Heart right ventricle (tissue), 16 donors: Measurements from ENCODE around the gene PTPRJ. TPM values are rescaled to one million over a fixed set of nuclear protein-coding genes. Genes with fewer than 3 reads are reported as not detected.

Source experiments
- ATAC-seq, 8 donors: fragments of 200-7000 bp; cut with Tn5 transposase; one replicate each; pipeline ENCODE4 v1.9.1; 2020; ENCODE audit warnings: mild to moderate bottlenecking in 8 of 8, moderate library complexity in 8 of 8, moderate number of reproducible peaks in 1 of 8
- DNase-seq, 2 donors: peaks; one replicate each; pipeline ENCODE4 v3.0.0-alpha.2; 2020
- H3K27ac ChIP-seq, 10 donors: fragments of 200-600 bp; sonication (generic) in 2 of 10; one replicate each; pipeline versions ENCODE4 v1.5.0 to v1.8.0; 2020 to 2022; ENCODE audit warnings: mild to moderate bottlenecking in 3 of 10
- H3K27me3 ChIP-seq, 7 donors: fragments of 200-600 bp; one replicate each; pipeline ENCODE4 v1.8.0; 2021 to 2022; ENCODE audit warnings: mild to moderate bottlenecking in 2 of 7
- H3K36me3 ChIP-seq, 9 donors: fragments of 200-600 bp; sonication (generic) in 1 of 9; one replicate each; pipeline versions ENCODE4 v1.5.0 to v1.8.0; 2020 to 2022; ENCODE audit warnings: mild to moderate bottlenecking in 2 of 9
- H3K4me1 ChIP-seq, 9 donors: fragments of 200-600 bp; sonication (generic) in 1 of 9; one replicate each; pipeline versions ENCODE4 v1.5.0 to v1.8.0; 2020 to 2022; ENCODE audit warnings: mild to moderate bottlenecking in 4 of 9
- H3K4me3 ChIP-seq, 10 donors: fragments of 200-600 bp; sonication (generic) in 2 of 10; one replicate each; pipeline versions ENCODE4 v1.5.0 to v1.8.0; 2020 to 2022; ENCODE audit warnings: mild to moderate bottlenecking in 7 of 10, moderate library complexity in 2 of 10
- H3K9me3 ChIP-seq, 11 donors: fragments of 200-600 bp in 10 of 11; sonication (generic) in 2 of 11; one replicate each; pipeline versions ENCODE4 v1.5.0 to v1.8.0; 2013 to 2022; ENCODE audit warnings: mild to moderate bottlenecking in 2 of 11, control low read depth in 1 of 11, moderate library complexity in 1 of 11
- CTCF ChIP-seq, 9 donors: fragments of 200-600 bp; sonication (generic) in 2 of 9; IDR thresholded peaks; one replicate each; pipeline versions ENCODE4 v1.5.0 to v1.8.0; 2021 to 2022; ENCODE audit warnings: antibody characterized with exemption in 9 of 9, mild to moderate bottlenecking in 5 of 9, moderate library complexity in 1 of 9
- WGBS, 2 donors: extraction: QIAGEN DNeasy Blood & Tissue Kit; methylation state at CpG; one replicate each; pipeline ENCODE4 v1.1.7; 2013; ENCODE audit warnings: inconsistent platforms in 1 of 2; 5-methylcytosine and 5-hydroxymethylcytosine counted together
- intact Hi-C, 10 donors: fragments of 100-400 bp; cut with DNase I; formaldehyde crosslinking; loops; one replicate each; pipeline versions ENCODE4 v1.11.1 to v1.14.2; 2022
- polyA plus RNA-seq, 2 donors: library from polyadenylated mRNA; stranded (reverse); fragments of 200-250 nt; gene quantifications; one replicate each; pipeline ENCODE4 v1.2.3, GENCODE V29; 2013
- total RNA-seq, 10 donors: library from RNA; stranded (reverse); fragmentation: NEBNext Ultra II Directional in 3 of 10; extraction: Animal tissue kit (Norgen Biotek cat#: 25700) in 3 of 10; gene quantifications; one replicate each; pipeline versions ENCODE4 v1.2.1 to v1.2.4, GENCODE V29; 2021 to 2023
- donor health status: Arrhythmogenic right ventricular cardiomyopathy.
- donor health status: ischemic (EF 13 %, LVEDD 7.1; RV severe dilation, severe dysfunction).
- donor health status: healthy with polysubstance abuse.
- donor health status: DM: no; HTN: yes; CAD: no.
- donor health status: DM: no; HTN: no; CAD: no.
- donor health status: ischemic (EF 25% LVEDD 6.9; RV normal size, moderate dysfunction).
- donor health status: ischemic (EF 25% LVEDD 5.7; RV mildly dilated, moderate dysfunction).
- donor health status: healthy.
- donor health status: DM: yes; HTN: yes; CAD: no.
- donor health status: Ischemic cardiomyopathy.
- donor health status: ischemic (EF 35%, LVEDD 5.7; RV mildly dilated, moderate dysfunction).
- donor health status: nonischemic (EF 11% LVEDD 7.7; RV severe dilation, severe dysfunction).
- donor health status: DM: yes; HTN: yes; CAD: no.
- donor health status: PGD.
- donor health status: ischemic (EF 29% LVEDD 5.4; RV normal size, mild dysfunction).
- donor health status: nonischemic (EF 23%, LVEDD 6.1; RV moderate dilation, normal function).

PTPRJ gene
- total and polyA plus RNA-seq, 12 donors, result 0.78 to 22.9 (median 6.7) TPM

- Histone ChIP-seq H3K9me3 (no peaks in the 10 kb centered on the region), H3K4me3 (no peak overlapping the region), H3K27me3 (no peaks in the 10 kb centered on the region), H3K4me1 (peaks cover 0 to 100% (median 8%) of the 10 kb centered on the region in 9 donors), H3K36me3 (no peaks in the 10 kb centered on the region), H3K27ac (peak overlapping the region in 2 of 10 donors; percentile 9 to 81)
- WGBS, 2 donors, result 76 to 87% methylated on average over 8 of the region's 8 CpGs
- ATAC-seq (peak in 7 of 8 donors; percentile 23 to 77 (median 63)), DNase-seq (no peak)
- TF ChIP-seq CTCF (IDR thresholded peaks at IDR 0.05), result no peak
- intact Hi-C loops, result loop anchor here in 1 of 10 donors (10.0 kb wide), 1 partner anchor 71 kb away; no protein-coding TSS in a partner anchor
Measured at GRCh38 chr11:48013269-48013901, 33.0 kb downstream of the PTPRJ start.

DNA sequence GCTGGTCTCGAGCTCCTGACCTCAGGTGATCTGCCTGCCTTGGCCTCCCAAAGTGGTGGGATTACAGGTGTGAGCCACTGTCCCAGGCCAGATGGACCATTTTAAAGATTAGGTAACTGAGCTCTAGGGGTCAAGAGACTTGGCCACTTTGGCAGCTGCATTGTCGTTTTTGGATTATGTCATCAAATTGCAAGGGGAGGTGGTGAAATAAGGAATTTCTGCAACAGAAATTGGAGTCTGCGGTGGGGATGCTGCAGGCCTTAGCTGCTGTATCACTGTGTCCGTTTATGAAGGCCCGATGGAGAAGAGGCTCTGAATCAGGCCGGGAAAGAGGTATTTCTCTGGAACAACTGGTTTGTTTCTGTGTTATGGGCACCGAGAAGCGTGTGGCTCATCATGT, 34.6 kb downstream of the PTPRJ start:
- WGBS, 2 donors, result 74 to 84% methylated on average over 8 of the region's 8 CpGs
- Histone ChIP-seq H3K4me3 (no peak overlapping the region), H3K36me3 (no peaks in the 10 kb centered on the region), H3K4me1 (peaks cover 0 to 100% (median 8%) of the 10 kb centered on the region in 9 donors), H3K27ac (peak overlapping the region in 1 of 10 donors; percentile 81), H3K27me3 (no peaks in the 10 kb centered on the region), H3K9me3 (no peaks in the 10 kb centered on the region)
- ATAC-seq, result no peak
- intact Hi-C loops, result loop anchor here in 1 of 10 donors (10.0 kb wide), 1 partner anchor 70 kb away; no protein-coding TSS in a partner anchor
- no peak for DNase-seq
- TF ChIP-seq CTCF (IDR thresholded peaks at IDR 0.05), result no peak

DNA sequence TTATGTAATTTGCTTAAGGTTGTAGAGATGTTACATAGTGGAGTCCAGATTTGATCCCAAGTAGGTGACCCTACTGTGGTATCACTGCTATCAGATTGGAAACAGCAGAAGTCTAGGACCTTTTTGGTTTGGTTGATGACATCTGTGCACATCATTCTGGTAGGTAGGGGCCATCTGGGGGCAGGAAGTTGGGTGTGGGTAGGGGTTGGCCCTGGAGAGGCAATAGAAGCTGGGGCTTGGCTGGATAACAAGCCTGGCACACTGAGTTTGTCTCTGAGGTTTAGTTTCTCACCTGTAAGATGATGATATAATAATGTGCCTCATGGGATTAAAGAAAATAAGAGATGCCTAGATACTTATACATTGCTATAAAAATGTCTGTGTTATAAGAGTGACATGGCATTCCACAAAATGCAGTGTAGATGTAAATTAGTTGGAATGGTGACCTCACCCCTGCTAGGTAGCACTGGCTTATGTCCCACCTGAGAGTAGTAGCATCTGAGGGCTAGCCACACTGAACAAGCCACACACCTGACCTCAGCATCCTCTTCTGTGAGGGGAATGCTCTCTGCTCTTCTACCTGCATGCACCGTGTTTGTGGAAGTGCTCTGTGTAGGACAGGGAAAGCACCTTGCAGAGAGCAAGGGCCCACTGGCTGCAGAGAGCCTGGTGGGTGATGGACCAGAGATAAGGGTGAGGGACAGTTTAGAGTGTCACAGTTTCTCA, 36.9 kb downstream of the PTPRJ start:
- Histone ChIP-seq H3K27me3 (no peaks in the 10 kb centered on the region), H3K27ac (peak overlapping the region in 1 of 10 donors; percentile 81), H3K4me1 (peaks cover 0 to 97% (median 8%) of the 10 kb centered on the region in 9 donors), H3K4me3 (no peak overlapping the region), H3K36me3 (no peaks in the 10 kb centered on the region), H3K9me3 (no peaks in the 10 kb centered on the region)
- ATAC-seq (no peak), DNase-seq (no peak)
- intact Hi-C loops, result loop anchor here in 1 of 10 donors (10.0 kb wide), 1 partner anchor 68 kb away; no protein-coding TSS in a partner anchor
- no peak for TF ChIP-seq CTCF (IDR thresholded peaks at IDR 0.05)
- WGBS, 2 donors, result 36 to 64% methylated on average over 1 of the region's 1 CpG

DNA sequence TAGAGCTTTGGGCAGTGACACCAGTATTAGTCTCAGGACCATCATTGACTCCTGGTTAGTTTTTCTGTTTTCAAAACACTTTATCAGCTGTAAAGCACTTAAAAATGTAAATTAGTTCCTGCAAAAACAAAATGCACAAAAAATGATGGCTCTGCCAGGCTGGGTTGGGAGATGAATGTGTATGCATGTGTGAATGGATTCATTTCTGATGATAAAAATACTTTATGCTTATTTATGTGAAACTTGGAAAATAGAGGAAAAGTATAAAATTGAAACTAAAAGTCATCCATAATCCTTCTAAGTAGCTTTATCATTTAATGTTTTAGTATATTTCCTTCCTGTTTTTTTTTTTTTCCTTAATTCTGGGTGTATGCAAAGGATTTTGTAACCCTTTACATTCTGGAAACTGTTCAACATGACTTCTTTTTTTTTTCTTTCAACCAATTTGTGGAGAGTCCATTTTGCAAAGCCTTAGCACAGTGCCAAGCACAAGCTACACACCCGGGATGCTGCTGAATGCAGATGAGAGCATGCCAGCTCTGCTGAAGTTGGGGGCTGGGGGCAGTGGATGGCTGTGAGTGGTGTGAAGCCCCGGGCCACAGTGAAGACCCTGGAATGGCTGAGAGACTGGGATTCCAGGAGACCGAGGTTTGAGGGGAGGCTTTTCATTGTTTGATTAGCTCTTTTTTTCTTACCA, 37.6 kb downstream of the PTPRJ start:
- ATAC-seq, result no peak
- Histone ChIP-seq H3K4me3 (no peak overlapping the region), H3K27me3 (no peaks in the 10 kb centered on the region), H3K36me3 (no peaks in the 10 kb centered on the region), H3K4me1 (peaks cover 0 to 97% (median 8%) of the 10 kb centered on the region in 9 donors), H3K27ac (peak overlapping the region in 1 of 10 donors; percentile 81), H3K9me3 (no peaks in the 10 kb centered on the region)
- 51 to 61% methylated on average over 3 of the region's 3 CpGs for WGBS, 2 donors
- no peak for TF ChIP-seq CTCF (IDR thresholded peaks at IDR 0.05)
- DNase-seq, result no peak
- intact Hi-C loops, result loop anchor here in 1 of 10 donors (10.0 kb wide), 1 partner anchor 67 kb away; no protein-coding TSS in a partner anchor
